ENCODE data around the gene AMH. TPM values are rescaled to one million over a fixed set of nuclear protein-coding genes. Genes with fewer than 3 reads are reported as not detected.

Gene AMH
- total and polyA plus RNA-seq, 4 donors = 0.08 to 0.59 (median 0.47) TPM; not detected in 1

GRCh38 chr19:2275588-2276428 lies 26.7 kb downstream of the AMH start:
- no peak for DNase-seq (ENCODE audit: low spot score)
- H3K4me1 ChIP-seq (ENCODE audit: control insufficient read depth in 4 of 4, insufficient read depth in 4 of 4, low read length in 3 of 4) = peaks cover 10 to 38% (median 32%) of the 10 kb centered on the region in 4 donors
- no peak overlapping the region for H3K27ac ChIP-seq (ENCODE audit: low read depth in 1 of 2, low read length in 2 of 2)
- no peaks in the 10 kb centered on the region for H3K27me3 ChIP-seq (ENCODE audit: control insufficient read depth in 4 of 4, insufficient read depth in 4 of 4, low read length in 3 of 4)
- no peak overlapping the region for H3K4me3 ChIP-seq (ENCODE audit: low read depth in 1 of 3, low read length in 3 of 3)
- H3K9me3 ChIP-seq (ENCODE audit: control insufficient read depth in 4 of 4, low read length in 3 of 4) = no peaks in the 10 kb centered on the region
- no peak overlapping the region for H3K9ac ChIP-seq (ENCODE audit: low read depth in 1 of 2, low read length in 2 of 2)
- 81% methylated on average over 74 of the region's 74 CpGs for WGBS
- TF ChIP-seq TAF1 (conservative IDR thresholded peaks at IDR 0.05) = no peak
- no peak for TF ChIP-seq RXRA (IDR thresholded peaks at IDR 0.05)
- TF ChIP-seq, protein P1, sequence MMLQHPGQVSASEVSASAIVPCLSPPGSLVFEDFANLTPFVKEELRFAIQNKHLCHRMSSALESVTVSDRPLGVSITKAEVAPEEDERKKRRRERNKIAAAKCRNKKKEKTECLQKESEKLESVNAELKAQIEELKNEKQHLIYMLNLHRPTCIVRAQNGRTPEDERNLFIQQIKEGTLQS (IDR thresholded peaks at IDR 0.05) = no peak
- TF ChIP-seq JUND (IDR thresholded peaks at IDR 0.05) = no peak
- no peak for TF ChIP-seq GABPA (IDR thresholded peaks at IDR 0.05 in 1 of 2, conservative IDR thresholded peaks at IDR 0.05 in 1 of 2)
- TF ChIP-seq RAD21 (IDR thresholded peaks at IDR 0.05) = no peak
- TF ChIP-seq FOXA1 (IDR thresholded peaks at IDR 0.05) = no peak
- TF ChIP-seq, protein P2, sequence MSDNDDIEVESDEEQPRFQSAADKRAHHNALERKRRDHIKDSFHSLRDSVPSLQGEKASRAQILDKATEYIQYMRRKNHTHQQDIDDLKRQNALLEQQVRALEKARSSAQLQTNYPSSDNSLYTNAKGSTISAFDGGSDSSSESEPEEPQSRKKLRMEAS (IDR thresholded peaks at IDR 0.05) = no peak
- peaks cover 4 to 9% (median 8%) of the 10 kb centered on the region in 4 donors for H3K36me3 ChIP-seq (ENCODE audit: control insufficient read depth in 4 of 4, insufficient read depth in 3 of 4, low read depth in 1 of 4, low read length in 3 of 4)

- H3K27ac ChIP-seq (ENCODE audit: low read depth in 1 of 2, low read length in 2 of 2) = no peak overlapping the region
- no peak for DNase-seq (ENCODE audit: low spot score)
- peaks cover 4 to 9% (median 8%) of the 10 kb centered on the region in 4 donors for H3K36me3 ChIP-seq (ENCODE audit: control insufficient read depth in 4 of 4, insufficient read depth in 3 of 4, low read depth in 1 of 4, low read length in 3 of 4)
- TF ChIP-seq, protein P3, sequence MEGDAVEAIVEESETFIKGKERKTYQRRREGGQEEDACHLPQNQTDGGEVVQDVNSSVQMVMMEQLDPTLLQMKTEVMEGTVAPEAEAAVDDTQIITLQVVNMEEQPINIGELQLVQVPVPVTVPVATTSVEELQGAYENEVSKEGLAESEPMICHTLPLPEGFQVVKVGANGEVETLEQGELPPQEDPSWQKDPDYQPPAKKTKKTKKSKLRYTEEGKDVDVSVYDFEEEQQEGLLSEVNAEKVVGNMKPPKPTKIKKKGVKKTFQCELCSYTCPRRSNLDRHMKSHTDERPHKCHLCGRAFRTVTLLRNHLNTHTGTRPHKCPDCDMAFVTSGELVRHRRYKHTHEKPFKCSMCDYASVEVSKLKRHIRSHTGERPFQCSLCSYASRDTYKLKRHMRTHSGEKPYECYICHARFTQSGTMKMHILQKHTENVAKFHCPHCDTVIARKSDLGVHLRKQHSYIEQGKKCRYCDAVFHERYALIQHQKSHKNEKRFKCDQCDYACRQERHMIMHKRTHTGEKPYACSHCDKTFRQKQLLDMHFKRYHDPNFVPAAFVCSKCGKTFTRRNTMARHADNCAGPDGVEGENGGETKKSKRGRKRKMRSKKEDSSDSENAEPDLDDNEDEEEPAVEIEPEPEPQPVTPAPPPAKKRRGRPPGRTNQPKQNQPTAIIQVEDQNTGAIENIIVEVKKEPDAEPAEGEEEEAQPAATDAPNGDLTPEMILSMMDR (IDR thresholded peaks at IDR 0.05; ENCODE audit: low read depth, low read length, missing input control) = no peak
- TF ChIP-seq RAD21 (IDR thresholded peaks at IDR 0.05) (no peak), JUND (IDR thresholded peaks at IDR 0.05) (no peak), EGR1 (IDR thresholded peaks at IDR 0.05; ENCODE audit: low read depth in 2 of 2) (no peak), REST (IDR thresholded peaks at IDR 0.05) (no peak), HNF4A (conservative IDR thresholded peaks at IDR 0.05) (no peak), YY1 (IDR thresholded peaks at IDR 0.05) (no peak), SP1 (IDR thresholded peaks at IDR 0.05) (no peak), NR2F2 (IDR thresholded peaks at IDR 0.05) (no peak)
- TF ChIP-seq, protein P4, sequence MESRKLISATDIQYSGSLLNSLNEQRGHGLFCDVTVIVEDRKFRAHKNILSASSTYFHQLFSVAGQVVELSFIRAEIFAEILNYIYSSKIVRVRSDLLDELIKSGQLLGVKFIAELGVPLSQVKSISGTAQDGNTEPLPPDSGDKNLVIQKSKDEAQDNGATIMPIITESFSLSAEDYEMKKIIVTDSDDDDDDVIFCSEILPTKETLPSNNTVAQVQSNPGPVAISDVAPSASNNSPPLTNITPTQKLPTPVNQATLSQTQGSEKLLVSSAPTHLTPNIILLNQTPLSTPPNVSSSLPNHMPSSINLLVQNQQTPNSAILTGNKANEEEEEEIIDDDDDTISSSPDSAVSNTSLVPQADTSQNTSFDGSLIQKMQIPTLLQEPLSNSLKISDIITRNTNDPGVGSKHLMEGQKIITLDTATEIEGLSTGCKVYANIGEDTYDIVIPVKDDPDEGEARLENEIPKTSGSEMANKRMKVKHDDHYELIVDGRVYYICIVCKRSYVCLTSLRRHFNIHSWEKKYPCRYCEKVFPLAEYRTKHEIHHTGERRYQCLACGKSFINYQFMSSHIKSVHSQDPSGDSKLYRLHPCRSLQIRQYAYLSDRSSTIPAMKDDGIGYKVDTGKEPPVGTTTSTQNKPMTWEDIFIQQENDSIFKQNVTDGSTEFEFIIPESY (IDR thresholded peaks at IDR 0.05) = no peak
- H3K27me3 ChIP-seq (ENCODE audit: control insufficient read depth in 4 of 4, insufficient read depth in 4 of 4, low read length in 3 of 4) = no peaks in the 10 kb centered on the region
- no peaks in the 10 kb centered on the region for H3K9me3 ChIP-seq (ENCODE audit: control insufficient read depth in 4 of 4, low read length in 3 of 4)
- peaks cover 10 to 34% (median 27%) of the 10 kb centered on the region in 4 donors for H3K4me1 ChIP-seq (ENCODE audit: control insufficient read depth in 4 of 4, insufficient read depth in 4 of 4, low read length in 3 of 4)
- no peak overlapping the region for H3K4me3 ChIP-seq (ENCODE audit: low read depth in 1 of 3, low read length in 3 of 3)
- WGBS = 93% methylated on average over 28 of the region's 28 CpGs
- no peak overlapping the region for H3K9ac ChIP-seq (ENCODE audit: low read depth in 1 of 2, low read length in 2 of 2)
Observed at GRCh38 chr19:2276429-2276986, 27.4 kb downstream of the AMH start.
